A549 (cell line): ENCODE results near the gene SMG6. TPM values are rescaled to one million over a fixed set of nuclear protein-coding genes. Genes with fewer than 3 reads are reported as not detected.

Source experiments
- ATAC-seq, 2 experiments: fragments of 200-7000 bp in 1 of 2; fragments of >200 bp in 1 of 2; cut with Nextera tagmentation in 1 of 2; cut with Tn5 transposase in 1 of 2; 3 replicates each; pipeline versions ENCODE4 v1.8.0 to v1.9.1; 2018 to 2020; ENCODE audit warnings: mild to moderate bottlenecking in 1 of 2, moderate library complexity in 1 of 2
- CTCF ChIA-PET: fragments of 300-600 bp; sonication (Branson Sonifier 250); formaldehyde crosslinking; extraction: SDS; loops from one replicate; lab custom pipeline; 2021; ENCODE audit warnings: antibody characterized with exemption, inconsistent platforms; lab: Yijun Ruan, JAX
- POLR2A ChIA-PET: fragments of 350-600 bp; formaldehyde crosslinking; extraction: SDS; loops from one replicate; lab custom pipeline; 2021; ENCODE audit warnings: antibody characterized with exemption, inconsistent platforms; lab: Yijun Ruan, JAX
- DNase-seq, 2 experiments: peaks; one replicate each; pipeline versions ENCODE4 v3.0.0 to v3.0.0-alpha.2; 2011 to 2016; ENCODE audit warnings: low read depth in 1 of 2, low spot score in 1 of 2
- FAIRE-seq: peaks from 2 replicates; lab custom pipeline; 2011; peaks lifted over from hg19 to GRCh38; lab: Jason Lieb, UNC
- H3K27ac ChIP-seq, 2 experiments: fragments of >200 bp; sonication (Bioruptor Twin); formaldehyde crosslinking; 3 replicates each; pipeline ENCODE4 v1.5.1; 2016 to 2017
- H3K4me1 ChIP-seq: fragments of >200 bp; sonication (Bioruptor Twin); formaldehyde crosslinking; 3 replicates; pipeline ENCODE4 v1.6.1; 2016
- H3K4me2 ChIP-seq: fragments of >200 bp; sonication (Bioruptor Twin); formaldehyde crosslinking; 3 replicates; pipeline ENCODE4 v1.6.1; 2016
- H3K4me3 ChIP-seq: fragments of >200 bp; sonication (Bioruptor Twin); formaldehyde crosslinking; 3 replicates; pipeline ENCODE4 v1.5.1; 2016
- H3K9me3 ChIP-seq: fragments of >200 bp; sonication (Bioruptor Twin); formaldehyde crosslinking; 3 replicates; pipeline ENCODE4 v1.6.1; 2016
- BHLHE40 ChIP-seq: IDR thresholded peaks from 2 replicates; pipeline ENCODE4 v1.6.1; 2012; ENCODE audit warnings: low read depth, low read length, inconsistent platforms
- CBX2 ChIP-seq: fragments of 200-600 bp; sonication (generic); IDR thresholded peaks from 2 replicates; pipeline ENCODE4 v1.6.1; 2016; ENCODE audit warnings: low read depth, mild to moderate bottlenecking, borderline replicate concordance
- CBX8 ChIP-seq: fragments of 200-600 bp; sonication (generic); IDR thresholded peaks from 2 replicates; pipeline ENCODE4 v1.6.1; 2016
- CHD2 ChIP-seq: fragments of 150-350 bp; IDR thresholded peaks from 2 replicates; pipeline ENCODE4 v1.6.1; 2014; ENCODE audit warnings: low read length; ENCODE audit not compliant: partially characterized antibody
- CHD4 ChIP-seq: fragments of 200-600 bp; sonication (generic); IDR thresholded peaks from 2 replicates; pipeline ENCODE4 v1.6.1; 2016; ENCODE audit warnings: antibody characterized with exemption, mild to moderate bottlenecking, borderline replicate concordance
- EHF ChIP-seq: fragments of 250-450 bp; sonication (Bioruptor Pico); IDR thresholded peaks from 2 replicates; pipeline ENCODE4 v1.5.0; 2020; ENCODE audit warnings: mild to moderate bottlenecking
- EHMT2 ChIP-seq: fragments of 200-600 bp; sonication (generic); IDR thresholded peaks from 2 replicates; pipeline ENCODE4 v1.6.1; 2016; ENCODE audit warnings: antibody characterized with exemption, low read depth, mild to moderate bottlenecking, moderate library complexity
- EP300 ChIP-seq, 2 experiments: fragments of >200 bp; sonication (Bioruptor Twin); formaldehyde crosslinking; IDR thresholded peaks; 2 replicates in 1 of 2; 3 replicates in 1 of 2; pipeline ENCODE4 v1.6.1; 2016 to 2017
- HDAC2 ChIP-seq: fragments of 200-600 bp; sonication (generic); IDR thresholded peaks from 2 replicates; pipeline ENCODE4 v1.6.1; 2016
- HOXA7 ChIP-seq: fragments of 250-450 bp; sonication (Bioruptor Pico); IDR thresholded peaks from 2 replicates; pipeline ENCODE4 v1.5.0; 2020; ENCODE audit warnings: mild to moderate bottlenecking, moderate library complexity
- HOXB13 ChIP-seq: fragments of 250-450 bp; sonication (Bioruptor Pico); IDR thresholded peaks from 2 replicates; pipeline ENCODE4 v1.5.0; 2020; ENCODE audit warnings: low read depth, mild to moderate bottlenecking, moderate library complexity
- JUNB ChIP-seq: fragments of >200 bp; sonication (Bioruptor Twin); formaldehyde crosslinking; IDR thresholded peaks from 2 replicates; pipeline ENCODE4 v1.6.1; 2016
- MAZ ChIP-seq: fragments of 150-350 bp; IDR thresholded peaks from 2 replicates; pipeline ENCODE4 v1.6.1; 2014; ENCODE audit warnings: antibody characterized with exemption, low read depth, low read length, borderline replicate concordance
- NFE2L2 ChIP-seq: fragments of 150-350 bp; conservative IDR thresholded peaks from 2 replicates; pipeline ENCODE4 v1.6.1; 2014; ENCODE audit warnings: low read length
- NPAS2 ChIP-seq: fragments of 250-450 bp; sonication (Bioruptor Pico); IDR thresholded peaks from 2 replicates; pipeline ENCODE4 v1.8.0; 2022; ENCODE audit warnings: mild to moderate bottlenecking, moderate library complexity, borderline replicate concordance
- NR3C1 ChIP-seq: fragments of >200 bp; sonication (Bioruptor Twin); formaldehyde crosslinking; IDR thresholded peaks from 3 replicates; pipeline ENCODE4 v1.6.1; 2017
- RCOR1 ChIP-seq: fragments of 150-350 bp; IDR thresholded peaks from 2 replicates; pipeline ENCODE4 v1.6.1; 2014; ENCODE audit warnings: antibody characterized with exemption, low read length, low read depth
- RFX5 ChIP-seq: fragments of 450-650 bp; IDR thresholded peaks from 2 replicates; pipeline ENCODE4 v1.7.1; 2014; ENCODE audit warnings: antibody characterized with exemption, mild to moderate bottlenecking, moderate library complexity
- SREBF2 ChIP-seq: fragments of 450-650 bp; IDR thresholded peaks from 2 replicates; pipeline ENCODE4 v1.6.1; 2014; ENCODE audit warnings: mild to moderate bottlenecking, moderate library complexity
- WGBS: methylation state at CpG from one replicate; pipeline ENCODE4 v1.1.6; 2017; ENCODE audit errors: missing lambda C conversion rate; 5-methylcytosine and 5-hydroxymethylcytosine counted together
- polyA plus RNA-seq, 4 experiments: library from polyadenylated mRNA; depleted of rRNA in 3 of 4; stranded (reverse); fragments of >200 nt; fragmentation: RNase III in 1 of 4; extraction: RNeasy Plus Mini Kit Qiagen cat#74134 plus additional on column Dnase treatment in 1 of 4; gene quantifications; 2 replicates in 3 of 4; 3 replicates in 1 of 4; pipeline ENCODE4 v1.2.3, GENCODE V29; 2011 to 2017
- TF ChIP-seq, protein P1 (sequence below): fragments of 250-450 bp; sonication (Bioruptor Pico); IDR thresholded peaks from 2 replicates; pipeline ENCODE4 v1.5.0; 2021; ENCODE audit warnings: mild to moderate bottlenecking, moderate library complexity, borderline replicate concordance
- TF ChIP-seq, protein P2 (sequence below): fragments of 250-450 bp; sonication (Bioruptor Pico); IDR thresholded peaks from 2 replicates; pipeline ENCODE4 v1.5.0; 2020; ENCODE audit warnings: low read depth, mild to moderate bottlenecking, moderate library complexity
- TF ChIP-seq, protein P3 (sequence below): fragments of 450-650 bp; IDR thresholded peaks from 2 replicates; pipeline ENCODE4 v1.6.1; 2014; ENCODE audit warnings: antibody characterized with exemption
- TF ChIP-seq, protein P4 (sequence below): fragments of >200 bp; sonication (Bioruptor Twin); formaldehyde crosslinking; IDR thresholded peaks from 2 replicates; pipeline ENCODE4 v1.6.1; 2016

SMG6 gene
- polyA plus RNA-seq, 2 of the 4 experiments (the other 2 are of a cell fraction), result 4.7 to 17.0 TPM

DNA sequence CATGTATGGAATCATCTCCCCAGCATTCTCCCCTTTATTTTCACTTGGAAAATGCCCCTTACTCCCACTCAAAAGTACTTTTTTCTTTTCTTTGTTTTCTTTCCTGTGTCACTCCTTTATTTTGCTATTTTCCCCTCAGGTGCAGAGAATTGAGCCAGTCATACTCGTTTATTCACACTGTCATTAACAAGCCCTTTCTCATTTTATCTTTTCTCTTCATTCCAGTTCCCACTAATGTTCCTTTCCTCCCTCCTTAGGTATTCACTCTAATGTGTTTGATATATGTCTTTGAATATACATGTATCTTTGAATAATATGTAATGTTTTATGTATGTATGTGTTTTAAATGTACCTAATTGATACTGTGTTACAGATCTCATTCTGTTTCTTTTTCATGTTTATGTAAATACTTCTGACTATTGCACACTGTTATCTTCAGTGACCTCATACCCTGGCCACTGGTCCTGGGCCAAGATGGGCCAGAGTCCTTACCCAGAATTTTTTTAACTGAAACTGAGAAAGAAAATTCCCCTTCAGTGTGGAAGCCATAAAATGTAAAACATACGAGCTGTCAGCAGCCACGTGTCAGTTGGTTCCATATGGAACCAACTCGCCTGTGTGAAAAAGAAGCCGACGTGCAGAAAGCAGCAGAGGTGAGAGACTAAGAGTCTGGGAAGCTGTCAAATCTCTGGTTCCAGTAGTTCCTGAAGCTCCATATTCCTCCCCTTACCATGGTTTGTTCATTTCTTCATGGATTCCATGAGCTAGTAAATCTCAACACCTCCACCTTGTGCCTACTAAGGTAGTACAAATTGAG is 6.0 kb upstream of the SMG6 start:
- no peaks in the 10 kb centered on the region for H3K9me3 ChIP-seq
- FAIRE-seq (no peak), ATAC-seq (peak in 1 of 2 experiments; percentile 64; a peak in 3 of 6 replicates)
- no peak overlapping the region for H3K4me3 ChIP-seq
- POLR2A ChIA-PET, result interaction anchor here (0.6 to 1.3 kb wide), 2 partner anchors 25 to 27 kb away, joined by 3 to 7 read pairs; partner anchors contain the start of gene TSR1
- peaks cover 5% of the 10 kb centered on the region; the same call in 1 of the 3 replicates for H3K4me1 ChIP-seq
- no peak overlapping the region for H3K27ac ChIP-seq
- no peak overlapping the region for H3K4me2 ChIP-seq
- TF ChIP-seq, protein P1, sequence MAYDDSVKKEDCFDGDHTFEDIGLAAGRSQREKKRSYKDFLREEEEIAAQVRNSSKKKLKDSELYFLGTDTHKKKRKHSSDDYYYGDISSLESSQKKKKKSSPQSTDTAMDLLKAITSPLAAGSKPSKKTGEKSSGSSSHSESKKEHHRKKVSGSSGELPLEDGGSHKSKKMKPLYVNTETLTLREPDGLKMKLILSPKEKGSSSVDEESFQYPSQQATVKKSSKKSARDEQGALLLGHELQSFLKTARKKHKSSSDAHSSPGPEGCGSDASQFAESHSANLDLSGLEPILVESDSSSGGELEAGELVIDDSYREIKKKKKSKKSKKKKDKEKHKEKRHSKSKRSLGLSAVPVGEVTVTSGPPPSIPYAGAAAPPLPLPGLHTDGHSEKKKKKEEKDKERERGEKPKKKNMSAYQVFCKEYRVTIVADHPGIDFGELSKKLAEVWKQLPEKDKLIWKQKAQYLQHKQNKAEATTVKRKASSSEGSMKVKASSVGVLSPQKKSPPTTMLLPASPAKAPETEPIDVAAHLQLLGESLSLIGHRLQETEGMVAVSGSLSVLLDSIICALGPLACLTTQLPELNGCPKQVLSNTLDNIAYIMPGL (CRISPR knock-in tag), result no peak
- TF ChIP-seq BHLHE40, result no peak
- TF ChIP-seq, all 56 proteins: peak for 0
- CTCF ChIA-PET, result interaction anchor here (0.7 kb wide), 1 partner anchor 43 kb away, joined by 5 read pairs; no protein-coding TSS in a partner anchor
- 88% methylated on average over 6 of the region's 6 CpGs for WGBS
- DNase-seq, result no peak

DNA sequence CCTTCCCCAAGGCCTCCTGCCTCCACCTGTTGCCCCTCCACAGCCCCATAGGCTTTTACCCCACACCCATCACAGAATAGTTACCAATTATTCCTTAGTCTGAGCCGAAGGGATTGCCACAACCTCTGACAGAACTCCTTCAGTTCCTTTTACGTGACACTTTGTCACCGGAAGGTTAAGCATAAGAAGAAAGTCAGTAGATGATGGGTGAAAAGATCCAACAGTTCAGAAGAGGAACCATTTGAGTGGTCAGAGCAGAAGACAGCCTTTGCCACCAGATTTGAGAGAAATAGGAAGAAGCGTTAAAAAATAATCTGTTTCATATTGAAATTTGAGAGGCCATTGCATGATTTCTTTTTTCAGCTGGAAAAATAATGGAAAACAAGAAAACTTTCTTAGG is 1.3 kb upstream of the SMG6 start:
- peak overlapping the region; percentile 70 for H3K4me2 ChIP-seq
- DNase-seq, result no peak
- POLR2A ChIA-PET, result interaction anchor here (1.2 to 2.6 kb wide), 3 partner anchors 10 to 32 kb away, joined by 3 to 37 read pairs (median 9); partner anchors contain the start of genes SGSM2 and TSR1
- no peak for TF ChIP-seq CBX8
- TF ChIP-seq, protein P2, sequence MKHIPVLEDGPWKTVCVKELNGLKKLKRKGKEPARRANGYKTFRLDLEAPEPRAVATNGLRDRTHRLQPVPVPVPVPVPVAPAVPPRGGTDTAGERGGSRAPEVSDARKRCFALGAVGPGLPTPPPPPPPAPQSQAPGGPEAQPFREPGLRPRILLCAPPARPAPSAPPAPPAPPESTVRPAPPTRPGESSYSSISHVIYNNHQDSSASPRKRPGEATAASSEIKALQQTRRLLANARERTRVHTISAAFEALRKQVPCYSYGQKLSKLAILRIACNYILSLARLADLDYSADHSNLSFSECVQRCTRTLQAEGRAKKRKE (CRISPR knock-in tag), result no peak
- TF ChIP-seq HOXB13 (CRISPR knock-in tag), result no peak
- TF ChIP-seq NR3C1, result no peak
- TF ChIP-seq EHMT2, result no peak
- TF ChIP-seq SREBF2, result no peak
- TF ChIP-seq, protein P3, sequence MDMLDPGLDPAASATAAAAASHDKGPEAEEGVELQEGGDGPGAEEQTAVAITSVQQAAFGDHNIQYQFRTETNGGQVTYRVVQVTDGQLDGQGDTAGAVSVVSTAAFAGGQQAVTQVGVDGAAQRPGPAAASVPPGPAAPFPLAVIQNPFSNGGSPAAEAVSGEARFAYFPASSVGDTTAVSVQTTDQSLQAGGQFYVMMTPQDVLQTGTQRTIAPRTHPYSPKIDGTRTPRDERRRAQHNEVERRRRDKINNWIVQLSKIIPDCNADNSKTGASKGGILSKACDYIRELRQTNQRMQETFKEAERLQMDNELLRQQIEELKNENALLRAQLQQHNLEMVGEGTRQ, result no peak
- no peak for TF ChIP-seq MAZ
- no peak for TF ChIP-seq CHD4
- TF ChIP-seq, all 56 proteins: peak for 0
- Histone ChIP-seq H3K4me1 (peaks cover 13% of the 10 kb centered on the region; the same call in 2 of the 3 replicates), H3K9me3 (no peaks in the 10 kb centered on the region), H3K27ac (peak overlapping the region in 1 of 2 experiments; percentile 97; a peak in 3 of 6 replicates), H3K4me3 (peak overlapping the region; percentile 75)
- FAIRE-seq (no peak), ATAC-seq (no peak)
- CTCF ChIA-PET, result interaction anchor here (0.6 to 3.0 kb wide), 11 partner anchors 10 to 500 kb away, joined by 3 to 15 read pairs (median 4); no protein-coding TSS in a partner anchor
- 89% methylated on average over 4 of the region's 4 CpGs for WGBS

DNA sequence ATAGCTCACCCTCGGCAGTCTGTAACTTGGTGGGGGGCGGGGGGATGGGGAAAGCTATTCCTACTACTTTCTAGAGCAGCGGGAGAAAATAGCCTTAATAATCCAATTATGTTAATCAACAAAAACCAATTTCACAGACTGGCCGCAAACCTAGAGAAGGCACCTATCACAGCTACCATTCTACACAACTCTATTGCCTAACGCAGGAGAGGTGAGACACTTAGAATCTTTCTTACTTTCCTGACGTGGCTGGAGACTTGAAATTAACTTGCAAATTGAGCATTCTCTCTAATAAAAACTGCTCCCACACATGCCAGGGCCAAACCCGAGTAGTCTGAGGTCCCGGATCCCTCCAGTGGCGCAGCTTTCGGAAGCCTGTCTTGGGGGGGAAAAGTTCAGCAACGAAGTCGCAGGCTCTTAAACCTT is 794 bp downstream of the SMG6 start:
- DNase-seq (no peak), ATAC-seq (peak; percentile 12 to 13; a peak in 5 of 6 replicates), FAIRE-seq (no peak)
- H3K4me3 ChIP-seq, result peak overlapping the region; percentile 75
- peak overlapping the region; percentile 97 to 99 for H3K27ac ChIP-seq
- WGBS, result 4% methylated on average over 12 of the region's 12 CpGs
- H3K4me2 ChIP-seq, result peak overlapping the region; percentile 98
- ChIA-PET CTCF (interaction anchor here (0.9 to 3.0 kb wide), 8 partner anchors 9 to 277 kb away, joined by 3 to 11 read pairs (median 4); partner anchors contain the start of genes HIC1 and TSR1), POLR2A (interaction anchor here (0.6 to 2.6 kb wide), 12 partner anchors 11 to 463 kb away, joined by 3 to 37 read pairs (median 6); partner anchors contain the start of genes SGSM2 and TSR1)
- no peak for TF ChIP-seq NPAS2
- H3K9me3 ChIP-seq, result no peaks in the 10 kb centered on the region
- H3K4me1 ChIP-seq, result peaks cover 13% of the 10 kb centered on the region; the same call in 2 of the 3 replicates

DNA sequence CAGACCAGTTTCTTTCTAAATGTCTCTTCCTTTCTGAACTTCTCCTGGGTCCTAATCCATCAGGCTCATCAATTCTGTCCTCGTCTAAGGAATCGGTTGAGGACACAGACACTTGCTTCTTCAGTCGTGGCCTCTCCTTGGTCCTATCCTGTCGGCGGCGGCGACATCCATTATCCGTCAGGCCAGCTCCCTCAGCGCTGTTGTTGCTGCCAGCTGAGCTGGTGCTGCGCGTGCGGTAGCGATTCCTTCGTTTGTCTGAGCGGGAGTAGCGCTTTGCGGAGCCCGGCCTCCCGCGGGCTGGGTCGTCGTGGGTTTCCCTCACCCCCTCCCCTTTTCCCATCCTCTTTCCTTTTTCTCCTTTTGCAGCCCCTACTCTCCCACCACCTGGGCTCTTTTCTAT is 3.8 kb downstream of the SMG6 start:
- ChIA-PET POLR2A (no interaction called here), CTCF (no interaction called here)
- no peak overlapping the region for H3K27ac ChIP-seq
- no peak for FAIRE-seq
- H3K4me3 ChIP-seq, result no peak overlapping the region
- peaks cover 17% of the 10 kb centered on the region; the same call in 2 of the 3 replicates for H3K4me1 ChIP-seq
- no peak for ATAC-seq
- no peak for DNase-seq
- WGBS, result 91% methylated on average over 22 of the region's 22 CpGs
- H3K9me3 ChIP-seq, result no peaks in the 10 kb centered on the region
- no peak overlapping the region for H3K4me2 ChIP-seq
- TF ChIP-seq NPAS2, result no peak
- TF ChIP-seq JUNB, result no peak
- TF ChIP-seq NFE2L2, result no peak
- no peak for TF ChIP-seq EHF
- TF ChIP-seq HDAC2, result no peak
- no peak for TF ChIP-seq CBX2
- TF ChIP-seq RCOR1, result no peak
- TF ChIP-seq, protein P4, sequence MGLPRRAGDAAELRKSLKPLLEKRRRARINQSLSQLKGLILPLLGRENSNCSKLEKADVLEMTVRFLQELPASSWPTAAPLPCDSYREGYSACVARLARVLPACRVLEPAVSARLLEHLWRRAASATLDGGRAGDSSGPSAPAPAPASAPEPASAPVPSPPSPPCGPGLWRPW, result no peak
- TF ChIP-seq EP300 (IDR thresholded peaks at IDR 0.05), result no peak
- no peak for TF ChIP-seq CHD2
- TF ChIP-seq, protein P1 (CRISPR knock-in tag), result no peak
- no peak for TF ChIP-seq RFX5
- no peak for TF ChIP-seq HOXA7
